Inferior parietal cortex (tissue), 1 donor: ENCODE measurements around the gene CLDN2.
"Not testable (repeated sequence)": the region's sequence is repeated elsewhere in the genome, so short reads cannot be mapped to it uniquely, and the experiment has no call there.

Experiments used
- DNase-seq: peaks from one replicate; pipeline ENCODE4 v3.0.0-alpha.2; 2016; ENCODE audit errors: extremely low spot score

The CLDN2 gene

GRCh38 chrX:106959901-106960300 is 39.7 kb downstream of the CLDN2 start:
- DNase-seq, result peak; percentile 5

GRCh38 chrX:106963111-106963510 is 42.9 kb downstream of the CLDN2 start:
- no peak for DNase-seq

- no peak for DNase-seq
These were observed 44.1 kb downstream of the CLDN2 start for GRCh38 chrX:106964290-106964689.

GRCh38 chrX:106966547-106966946 is 46.3 kb downstream of the CLDN2 start:
- not testable (repeated sequence) for DNase-seq

GRCh38 chrX:106972896-106973295 is 52.7 kb downstream of the CLDN2 start:
- DNase-seq, result no peak

GRCh38 chrX:106973433-106974149 is 53.4 kb downstream of the CLDN2 start:
- no peak for DNase-seq

- DNase-seq, result no peak
These were observed 56.2 kb downstream of the CLDN2 start for GRCh38 chrX:106976416-106976815.
